COR-L47 (cell line): Measurements from ENCODE around the gene PHF23.

ENCODE experiments used
- DNase-seq: peaks from one replicate; lab custom pipeline; 2025; lab: John Stamatoyannopoulos, UW

Gene PHF23

GRCh38 chr17:7237761-7238419, 1.4 kb downstream of the PHF23 start:
- DNase-seq, result peak; percentile 42

GRCh38 chr17:7237266-7237760, 1.9 kb downstream of the PHF23 start:
- DNase-seq, result no peak

GRCh38 chr17:7236808-7237207, 2.4 kb downstream of the PHF23 start:
- no peak for DNase-seq

GRCh38 chr17:7235693-7236665, 3.3 kb downstream of the PHF23 start:
- DNase-seq, result no peak

GRCh38 chr17:7234083-7234951, 4.9 kb downstream of the PHF23 start, which contains the start of gene DVL2:
Gene DVL2, minus strand, starts transcription at chr17:7234517. Its CDS starts 255 bp downstream, at chr17:7234262.
- peak; percentile 61 for DNase-seq

- no peak for DNase-seq
Observed at GRCh38 chr17:7233701-7234082, 5.6 kb downstream of the PHF23 start.

GRCh38 chr17:7232114-7232513, 7.1 kb downstream of the PHF23 start:
- DNase-seq, result no peak

GRCh38 chr17:7229504-7229903, 9.8 kb downstream of the PHF23 start:
- no peak for DNase-seq

- no peak for DNase-seq
Observed at GRCh38 chr17:7228920-7229319, 10.3 kb downstream of the PHF23 start.

GRCh38 chr17:7226721-7227710, 12.2 kb downstream of the PHF23 start:
- DNase-seq, result no peak

- DNase-seq, result no peak
Observed at GRCh38 chr17:7225711-7226331, 13.4 kb downstream of the PHF23 start.

GRCh38 chr17:7224661-7225111, 14.6 kb downstream of the PHF23 start:
- no peak for DNase-seq

- no peak for DNase-seq
Observed at GRCh38 chr17:7224110-7224509, 15.1 kb downstream of the PHF23 start.

- no peak for DNase-seq
Observed at GRCh38 chr17:7223375-7223774, 15.9 kb downstream of the PHF23 start.

GRCh38 chr17:7222972-7223292, 16.3 kb downstream of the PHF23 start:
- DNase-seq, result no peak

GRCh38 chr17:7222093-7222971, 16.9 kb downstream of the PHF23 start:
- DNase-seq, result no peak

- DNase-seq, result no peak
Observed at GRCh38 chr17:7221278-7222092, 17.8 kb downstream of the PHF23 start.

GRCh38 chr17:7220593-7221277, 18.5 kb downstream of the PHF23 start:
- no peak for DNase-seq
